Measurements from ENCODE around the gene CCND1. TPM values are rescaled to one million over a fixed set of nuclear protein-coding genes. Genes with fewer than 3 reads are reported as not detected.
A peak's percentile ranks its signal among the peaks of the same experiment; 100 is the strongest.

CCND1 gene
- total RNA-seq, 1 donor from 2014 or later = 283 TPM

GRCh38 chr11:69697469-69697843 is 56.5 kb downstream of the CCND1 start:
- no peaks in the 10 kb centered on the region for H3K9me3 ChIP-seq
- peaks cover 64% of the 10 kb centered on the region for H3K27me3 ChIP-seq
- DNase-seq (peak; percentile 41), ATAC-seq (no peak)
- H3K4me1 ChIP-seq = peaks cover 10% of the 10 kb centered on the region
- no peaks in the 10 kb centered on the region for H3K36me3 ChIP-seq
- H3K27ac ChIP-seq = no peak overlapping the region
- intact Hi-C loops (cut with DNase I) = no loop called here
- TF ChIP-seq CTCF (IDR thresholded peaks at IDR 0.05) = no peak
- H3K4me3 ChIP-seq = no peak overlapping the region

GRCh38 chr11:69697861-69698260 is 56.9 kb downstream of the CCND1 start:
- Histone ChIP-seq H3K9me3 (no peaks in the 10 kb centered on the region), H3K4me3 (no peak overlapping the region), H3K36me3 (no peaks in the 10 kb centered on the region), H3K4me1 (peaks cover 10% of the 10 kb centered on the region), H3K27ac (no peak overlapping the region), H3K27me3 (peaks cover 68% of the 10 kb centered on the region)
- no peak for TF ChIP-seq CTCF (IDR thresholded peaks at IDR 0.05)
- no peak for ATAC-seq
- intact Hi-C loops (cut with DNase I) = no loop called here
- peak; percentile 31 for DNase-seq

GRCh38 chr11:69698362-69698761 is 57.4 kb downstream of the CCND1 start:
- peaks cover 10% of the 10 kb centered on the region for H3K4me1 ChIP-seq
- H3K27ac ChIP-seq = no peak overlapping the region
- DNase-seq = peak; percentile 17
- no peak for ATAC-seq
- intact Hi-C loops (cut with DNase I) = no loop called here
- H3K4me3 ChIP-seq = no peak overlapping the region
- no peaks in the 10 kb centered on the region for H3K9me3 ChIP-seq
- H3K36me3 ChIP-seq = no peaks in the 10 kb centered on the region
- no peak for TF ChIP-seq CTCF (IDR thresholded peaks at IDR 0.05)
- H3K27me3 ChIP-seq = peaks cover 73% of the 10 kb centered on the region

- H3K4me1 ChIP-seq = peaks cover 16% of the 10 kb centered on the region
- H3K4me3 ChIP-seq = no peak overlapping the region
- H3K27ac ChIP-seq = no peak overlapping the region
- H3K9me3 ChIP-seq = no peaks in the 10 kb centered on the region
- H3K36me3 ChIP-seq = no peaks in the 10 kb centered on the region
- TF ChIP-seq CTCF (IDR thresholded peaks at IDR 0.05) = no peak
- no peak for ATAC-seq
- H3K27me3 ChIP-seq = peaks cover 74% of the 10 kb centered on the region
- intact Hi-C loops (cut with DNase I) = no loop called here
- peak; percentile 32 for DNase-seq
Measured at GRCh38 chr11:69699213-69699612, 58.3 kb downstream of the CCND1 start.

- H3K4me3 ChIP-seq = no peak overlapping the region
- peaks cover 80% of the 10 kb centered on the region for H3K27me3 ChIP-seq
- TF ChIP-seq CTCF (IDR thresholded peaks at IDR 0.05) = no peak
- DNase-seq (peak; percentile 85), ATAC-seq (peak; percentile 79)
- no peaks in the 10 kb centered on the region for H3K9me3 ChIP-seq
- no peaks in the 10 kb centered on the region for H3K36me3 ChIP-seq
- H3K27ac ChIP-seq = no peak overlapping the region
- H3K4me1 ChIP-seq = peaks cover 23% of the 10 kb centered on the region
- intact Hi-C loops (cut with DNase I) = no loop called here
Measured at GRCh38 chr11:69700278-69701140, 59.6 kb downstream of the CCND1 start.

Data from upper lobe of right lung (tissue), 1 donor.